DLD1 (cell line): Measurements from ENCODE around the gene MAST4.

Experiments used
- in situ Hi-C: cut with HindIII; loops from 2 replicates; pipeline ENCODE4 v1.10.0; 2017; ENCODE audit warnings: low sequenced_read_pairs

The MAST4 gene

DNA sequence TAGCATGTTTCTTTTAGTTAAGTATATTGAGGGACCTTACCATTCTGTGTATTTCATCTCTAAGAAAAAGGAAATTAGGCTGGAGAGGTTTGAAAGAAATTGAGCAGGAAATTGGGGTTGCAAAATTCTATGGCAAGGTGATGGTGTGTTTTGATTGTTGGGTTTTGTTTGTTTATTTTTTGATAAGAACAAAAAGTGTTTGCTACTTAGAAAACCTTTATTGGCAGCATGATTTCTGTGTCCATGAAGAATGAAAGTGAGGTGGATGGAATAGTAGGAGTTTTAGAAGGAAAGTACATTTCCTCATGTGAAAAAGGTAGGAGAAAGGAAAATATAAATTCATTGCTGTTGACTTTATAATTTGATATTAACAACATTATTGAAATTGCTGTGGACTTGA lies 433.3 kb downstream of the MAST4 start:
- in situ Hi-C loops: no loop called here

DNA sequence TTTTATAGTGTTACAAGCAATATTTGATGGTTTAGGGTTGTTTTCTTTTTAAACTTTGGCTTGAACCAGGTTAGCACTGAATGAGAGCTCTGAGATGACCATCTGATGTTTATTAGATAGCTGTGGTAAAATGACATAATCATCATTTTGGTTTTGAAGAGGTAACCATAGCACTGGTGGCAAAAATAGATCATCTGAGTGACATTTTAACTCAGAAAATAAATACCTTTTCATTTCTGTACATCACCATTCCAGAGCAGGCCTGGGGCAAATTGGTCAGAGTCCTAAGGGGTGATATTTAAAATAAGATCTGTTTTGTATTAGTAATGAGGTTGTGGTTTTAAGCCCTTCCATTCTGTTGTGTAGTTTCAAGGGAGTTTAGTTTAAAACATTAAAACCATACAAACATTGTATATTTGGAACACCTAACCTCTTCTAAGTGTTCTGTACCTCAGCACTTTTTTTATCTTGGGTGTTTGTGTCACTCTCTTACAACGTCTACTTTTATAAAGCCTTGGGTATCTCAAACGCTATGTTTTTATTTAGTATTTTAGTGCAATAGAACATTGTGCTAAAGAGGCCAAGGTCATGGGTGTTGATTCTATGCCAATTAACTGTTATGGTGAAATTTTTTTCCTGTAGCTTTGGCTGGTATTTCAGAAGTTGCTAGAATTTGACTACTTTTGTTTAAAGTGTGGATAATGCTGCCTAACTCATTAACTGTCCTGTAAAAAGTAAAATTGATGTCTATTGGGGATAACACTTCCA lies 434.3 kb downstream of the MAST4 start:
- in situ Hi-C loops: no loop called here

DNA sequence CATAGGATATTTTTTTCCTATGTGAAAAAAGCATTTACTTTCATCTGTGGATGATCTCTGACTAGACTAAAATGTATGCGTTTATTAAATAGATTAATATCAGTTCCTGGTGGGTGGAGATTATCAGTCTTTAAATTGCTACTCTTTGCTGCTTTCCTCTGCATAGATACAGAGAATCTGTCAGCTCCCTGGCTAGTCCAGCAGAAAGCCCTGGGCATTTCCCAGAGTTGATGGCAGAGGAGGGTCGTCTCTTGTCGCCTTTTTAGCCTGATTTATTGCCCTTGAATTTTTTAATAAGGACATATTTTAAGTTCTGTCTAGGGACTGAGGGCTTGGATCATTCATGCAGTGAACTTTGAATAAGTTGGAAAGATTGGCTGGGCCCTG lies 434.9 kb downstream of the MAST4 start:
- in situ Hi-C loops: no loop called here

DNA sequence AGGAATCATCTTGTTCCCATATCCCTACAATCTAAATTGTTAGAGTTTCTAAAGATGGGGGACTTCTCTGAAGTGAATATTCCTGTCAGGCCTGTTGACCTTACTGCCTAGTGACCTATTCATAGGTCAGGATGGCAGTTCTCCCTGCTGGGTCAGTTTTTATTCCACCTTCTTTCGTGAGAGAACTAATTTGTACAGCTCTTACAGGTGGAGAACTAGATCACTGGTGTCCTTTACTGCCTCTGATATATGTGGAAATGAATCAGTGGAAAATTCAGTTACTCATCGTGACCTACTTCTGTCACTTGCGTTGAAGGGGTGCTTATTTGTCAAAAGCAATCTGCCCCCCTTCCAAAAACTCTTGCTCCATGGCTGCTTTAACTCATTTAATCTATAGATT lies 435.5 kb downstream of the MAST4 start:
- in situ Hi-C loops: no loop called here

DNA sequence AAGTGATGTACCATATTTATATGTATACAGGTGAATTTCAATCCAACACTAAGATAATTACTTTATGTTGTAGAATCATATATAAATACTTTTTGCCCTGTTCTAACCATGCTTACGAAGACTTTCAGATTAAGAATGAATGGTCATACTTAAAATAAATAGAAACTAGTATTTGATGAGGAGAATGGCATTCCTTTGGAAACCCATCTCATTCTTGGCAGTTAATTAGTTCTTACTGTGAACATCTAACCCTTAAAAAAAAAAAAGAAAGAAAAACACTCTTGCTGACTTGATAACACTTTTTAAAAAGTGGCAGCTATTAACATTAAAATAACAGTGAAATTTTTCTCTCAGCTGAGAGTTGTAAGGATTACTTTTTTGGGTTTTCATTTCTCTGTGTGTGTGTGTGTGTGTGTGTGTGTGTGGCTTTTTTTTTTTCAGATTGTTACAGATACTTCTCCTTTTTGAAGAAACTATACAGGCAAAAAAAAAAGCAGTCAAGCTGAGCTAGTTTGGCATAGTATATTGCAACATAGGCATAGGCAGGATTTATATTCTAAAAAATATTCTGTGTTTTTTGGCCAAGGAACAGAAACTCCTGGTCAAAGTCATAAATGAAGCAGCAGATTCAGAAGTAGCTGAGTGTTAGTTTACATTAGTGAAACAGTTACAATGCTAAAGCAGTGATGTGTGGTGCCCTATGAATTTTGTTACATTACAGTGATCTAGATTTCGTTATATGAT lies 436.9 kb downstream of the MAST4 start:
- in situ Hi-C loops: no loop called here

DNA sequence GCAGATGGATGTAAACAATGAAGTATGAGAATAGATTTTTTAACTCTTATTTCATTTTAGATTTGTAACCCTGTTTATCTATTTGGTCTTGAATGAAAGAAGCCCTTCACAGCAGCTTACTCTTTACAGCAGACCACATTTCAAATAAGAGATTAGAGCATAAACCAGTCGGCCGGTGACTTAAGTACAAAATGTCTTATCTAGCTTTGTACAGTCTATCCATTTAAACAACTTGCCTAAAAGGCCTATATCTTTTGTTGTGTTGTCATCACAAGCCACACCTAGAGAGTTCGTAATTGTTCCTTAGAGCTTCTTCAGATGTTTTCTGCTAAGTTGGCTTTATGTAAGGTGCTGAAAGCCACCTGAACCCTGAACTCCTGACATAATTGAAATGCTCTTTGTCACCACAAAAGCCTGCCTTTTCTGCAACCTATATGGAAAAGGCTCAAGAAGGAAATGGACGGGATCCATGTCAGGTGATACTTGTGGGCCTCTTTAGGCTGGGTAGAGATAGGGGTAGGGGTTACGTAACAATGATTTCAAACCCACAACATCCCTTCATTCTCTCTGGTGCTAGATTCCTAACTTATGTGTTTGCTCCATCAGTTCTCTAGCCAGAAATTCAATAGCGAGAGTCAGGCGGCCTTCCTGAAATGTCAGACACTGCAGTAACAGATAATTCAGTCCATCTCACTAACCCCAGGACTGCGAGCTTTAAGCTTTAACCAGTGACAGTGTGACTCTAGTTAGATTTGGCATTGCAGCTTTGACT lies 437.9 kb downstream of the MAST4 start:
- in situ Hi-C loops: no loop called here

DNA sequence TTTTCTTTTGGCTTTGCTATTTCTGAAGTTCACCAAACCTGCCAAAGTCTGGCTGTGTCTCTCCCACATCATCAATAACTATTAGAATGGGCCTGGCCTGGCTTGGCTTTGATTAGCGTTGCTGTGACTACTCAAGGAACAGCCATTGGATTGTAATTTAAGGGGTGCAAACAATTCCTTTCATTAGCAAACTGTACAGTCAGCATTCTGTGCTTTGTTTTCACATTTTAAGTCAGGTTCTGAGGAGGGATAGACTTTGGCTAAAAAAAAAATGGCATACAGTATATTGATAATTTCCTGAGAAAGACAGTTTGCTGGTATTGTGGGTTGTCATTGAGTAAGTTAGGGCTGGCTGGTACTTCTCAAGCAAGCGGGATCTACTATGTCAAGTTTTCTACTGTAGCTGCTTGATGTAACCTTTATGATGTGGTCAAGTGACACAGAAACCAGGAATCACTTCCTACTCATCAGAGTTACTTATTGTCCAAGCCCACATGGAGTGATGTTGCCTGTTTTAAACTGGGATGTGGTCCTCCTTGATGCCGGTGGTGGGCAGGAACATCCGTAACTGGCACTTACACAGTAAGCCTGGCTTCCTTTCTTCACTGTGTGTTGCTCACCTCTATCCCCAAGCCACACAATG lies 439.0 kb downstream of the MAST4 start:
- in situ Hi-C loops: no loop called here

DNA sequence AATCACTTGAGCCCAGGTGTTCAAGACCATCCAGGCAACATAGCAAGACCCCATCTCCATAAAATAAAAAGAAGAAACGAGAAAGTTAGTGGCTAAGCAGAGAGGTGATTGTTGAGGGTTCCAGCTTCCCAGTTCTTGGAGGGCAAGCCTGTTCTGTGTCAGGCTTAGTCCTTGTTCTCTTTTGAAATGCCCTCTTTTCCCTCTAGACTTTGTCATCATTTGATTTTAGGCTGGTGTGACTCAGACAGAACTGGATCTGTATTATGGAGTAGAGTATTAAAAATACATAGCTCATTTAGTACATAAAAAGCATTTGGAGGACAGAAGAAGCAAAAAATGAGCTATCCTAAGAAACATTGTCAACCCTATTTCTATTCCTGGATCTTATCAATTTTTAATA lies 441.0 kb downstream of the MAST4 start:
- in situ Hi-C loops: no loop called here

DNA sequence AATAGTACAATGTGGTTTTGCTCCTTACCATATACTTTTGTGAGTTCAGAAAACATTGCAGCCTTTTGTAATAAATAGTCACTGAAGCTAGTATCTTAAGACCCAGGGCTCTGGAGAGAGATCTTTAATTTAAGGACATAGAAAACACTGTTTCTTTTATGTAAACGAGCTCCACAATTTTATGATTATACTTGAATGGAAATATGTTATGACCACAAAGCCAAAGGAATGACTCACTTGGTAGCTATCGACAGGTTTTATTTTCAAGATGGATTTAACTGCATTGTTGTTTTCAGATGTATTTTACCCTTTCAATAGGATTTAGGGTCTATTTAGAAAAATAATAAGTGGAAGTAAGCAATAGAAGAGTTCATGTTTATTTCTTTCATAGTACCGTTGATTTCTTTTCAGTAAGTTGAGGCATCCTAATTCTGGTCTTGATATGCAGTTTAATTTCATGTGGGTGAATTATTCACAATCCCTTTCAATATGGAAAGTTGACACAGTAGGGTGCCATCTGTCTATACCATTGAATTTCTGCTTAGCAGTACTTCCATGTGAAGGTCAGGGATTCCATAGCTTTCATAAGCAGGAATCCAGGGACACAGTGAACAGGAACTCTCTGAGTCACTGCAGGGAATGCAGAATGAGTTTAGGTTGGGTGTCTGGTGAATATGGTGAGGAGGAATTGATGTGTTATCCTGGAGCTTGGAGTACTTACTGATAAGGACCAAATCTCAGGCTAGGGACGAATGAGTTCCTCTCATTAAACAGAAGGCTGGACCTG lies 442.8 kb downstream of the MAST4 start:
- in situ Hi-C loops: no loop called here

DNA sequence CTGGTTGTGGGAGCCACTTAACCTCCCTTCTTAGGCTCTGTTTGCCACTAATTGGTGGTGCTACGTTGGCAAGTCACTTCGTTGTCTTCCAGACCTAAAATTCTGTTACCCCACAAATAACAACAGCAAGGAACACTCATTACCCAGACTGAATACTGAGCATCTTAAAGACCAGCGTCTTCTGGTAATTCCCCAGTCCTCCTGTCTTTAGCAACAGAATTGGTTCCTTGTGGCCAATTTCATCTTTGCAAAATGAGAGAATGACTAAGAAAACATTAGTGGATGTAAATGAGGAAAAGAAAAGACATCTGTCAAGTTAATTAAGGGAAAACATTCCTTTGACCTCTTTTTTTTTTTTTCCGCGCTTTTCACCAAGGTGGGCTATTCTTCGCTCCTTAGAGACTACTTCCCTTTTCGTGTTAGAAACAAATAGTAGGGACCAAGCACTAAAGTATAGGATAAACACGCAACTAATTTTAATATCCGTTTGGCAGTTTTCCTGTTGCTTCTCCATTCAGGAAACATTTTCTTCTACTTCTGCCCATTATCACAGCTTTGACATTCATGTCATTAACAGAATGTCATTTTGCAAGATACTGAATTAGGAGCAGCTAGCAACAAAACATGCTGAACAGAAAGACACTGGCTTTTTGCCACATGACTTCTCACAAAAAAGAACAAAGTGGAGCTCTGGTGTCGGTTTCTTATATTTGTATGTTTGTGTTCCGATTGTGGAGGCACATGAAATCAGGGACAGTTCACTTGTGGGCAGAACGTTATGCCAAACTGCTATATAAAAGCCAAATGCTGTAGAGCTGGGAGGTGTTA lies 446.2 kb downstream of the MAST4 start:
- in situ Hi-C loops: no loop called here

DNA sequence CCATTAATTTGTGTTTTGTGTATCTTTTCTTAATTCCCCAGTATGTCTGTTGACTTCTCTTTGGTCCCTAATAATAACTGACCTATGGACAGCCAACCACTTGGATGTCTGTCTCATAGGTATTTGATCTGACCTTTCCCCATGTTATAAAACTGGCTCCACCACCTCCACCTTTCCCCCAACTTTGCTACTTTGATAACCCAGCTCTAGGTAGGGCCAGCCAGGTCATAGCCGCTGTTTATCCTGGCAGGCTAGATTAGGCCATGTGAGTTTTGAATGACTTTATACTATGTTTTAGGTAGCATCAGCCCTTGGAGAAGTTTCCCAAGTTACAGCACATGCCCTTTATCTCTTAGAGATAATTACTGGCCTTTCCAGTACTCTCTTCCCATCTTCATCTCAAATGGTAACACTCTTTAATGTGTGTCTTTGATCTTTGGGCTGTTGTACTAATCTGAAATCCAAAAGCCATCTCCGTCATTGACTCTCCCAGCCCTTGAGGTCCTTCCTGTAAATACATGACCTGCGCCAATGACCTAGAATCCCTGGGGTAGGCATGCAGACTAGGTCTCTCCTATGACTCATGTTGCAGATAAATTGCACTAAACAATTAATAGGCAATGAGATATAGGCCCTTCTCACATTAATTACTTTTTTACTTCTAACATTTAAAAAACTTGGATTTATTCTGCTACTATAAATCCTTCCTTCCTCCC lies 447.8 kb downstream of the MAST4 start:
- in situ Hi-C loops: no loop called here

DNA sequence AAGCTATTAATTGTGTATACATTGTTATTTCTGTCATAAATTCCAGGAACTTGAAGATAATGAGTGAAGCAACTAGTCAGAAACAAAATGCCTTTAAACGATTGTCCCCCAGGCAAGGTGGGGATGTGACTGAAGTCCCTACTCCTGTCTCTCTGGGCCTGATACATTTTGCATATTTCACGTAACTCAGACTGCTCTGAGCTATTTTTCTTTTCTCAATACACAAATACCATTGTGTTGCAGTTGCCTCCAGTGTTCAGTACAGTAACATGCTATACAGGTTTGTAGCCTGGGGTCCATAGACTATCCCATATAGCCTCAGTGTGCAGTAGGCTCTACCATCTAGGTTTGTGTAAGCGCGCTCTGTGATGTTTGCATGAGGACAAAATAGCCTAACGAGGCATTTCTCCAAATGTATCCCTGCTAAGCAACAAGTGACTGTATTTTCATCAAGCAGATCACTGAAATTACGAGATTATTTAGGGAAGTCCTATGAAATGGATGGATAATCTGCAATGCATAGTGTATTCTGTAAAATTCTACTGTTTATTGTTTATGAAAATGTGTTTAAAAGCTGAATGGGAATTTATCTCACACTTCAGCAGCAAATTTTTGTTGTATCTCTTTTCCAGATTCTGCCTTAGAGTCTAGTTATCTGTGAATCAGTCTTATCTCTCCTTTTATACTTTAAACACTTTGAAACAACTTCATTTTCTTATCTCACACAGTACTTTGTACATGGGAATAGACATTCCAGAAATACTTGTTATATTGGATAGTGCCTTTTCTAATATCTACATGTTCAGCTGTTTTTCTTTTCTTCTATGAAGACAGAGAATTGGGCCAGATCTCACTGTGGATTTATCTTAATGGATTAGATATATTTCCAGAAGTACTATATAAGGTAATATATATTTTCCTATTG lies 449.9 kb downstream of the MAST4 start:
- in situ Hi-C loops: loop anchor here (5.0 kb wide), 1 partner anchor 36 kb away; no protein-coding TSS in a partner anchor

DNA sequence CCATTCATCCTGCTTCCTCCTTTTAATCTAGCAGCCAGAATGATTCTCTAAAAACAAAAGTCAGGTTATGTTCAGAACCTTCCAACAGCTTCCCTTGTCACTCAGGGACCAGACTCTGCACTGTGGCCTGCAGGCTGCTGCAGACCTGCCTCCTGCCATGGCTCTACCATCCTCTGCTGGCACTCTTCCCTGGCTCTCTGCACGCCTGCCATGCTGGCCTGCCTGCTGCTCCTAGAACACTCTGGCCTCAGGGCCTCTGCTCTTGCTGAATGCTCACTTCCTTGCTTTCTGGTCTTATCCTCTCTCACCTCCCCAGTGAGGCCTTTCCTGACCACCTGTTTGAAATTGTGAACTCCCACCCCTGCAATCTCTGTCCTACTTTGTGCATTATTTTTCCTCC lies 451.0 kb downstream of the MAST4 start:
- in situ Hi-C loops: loop anchor here (5.0 kb wide), 1 partner anchor 35 kb away; no protein-coding TSS in a partner anchor

DNA sequence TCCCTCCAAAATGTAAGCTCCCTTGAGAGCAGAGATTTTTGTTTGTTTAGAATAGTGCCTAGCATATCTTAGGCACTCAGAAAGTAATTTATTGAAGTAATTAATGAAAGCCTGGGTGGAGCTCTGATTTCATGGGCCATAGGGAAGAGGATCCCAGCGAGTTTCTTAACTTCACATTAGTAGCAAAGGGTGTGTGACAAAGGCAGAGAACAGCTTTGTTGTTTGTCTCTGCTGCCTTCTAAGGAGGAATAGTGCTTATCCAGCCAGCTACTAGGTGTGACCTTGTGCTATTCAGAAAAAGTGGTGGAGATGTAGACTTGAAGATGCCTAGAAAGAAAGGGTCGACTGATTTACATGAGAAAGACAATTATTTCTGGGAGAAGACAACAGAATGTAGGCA lies 451.4 kb downstream of the MAST4 start:
- in situ Hi-C loops: loop anchor here (5.0 kb wide), 1 partner anchor 35 kb away; no protein-coding TSS in a partner anchor

DNA sequence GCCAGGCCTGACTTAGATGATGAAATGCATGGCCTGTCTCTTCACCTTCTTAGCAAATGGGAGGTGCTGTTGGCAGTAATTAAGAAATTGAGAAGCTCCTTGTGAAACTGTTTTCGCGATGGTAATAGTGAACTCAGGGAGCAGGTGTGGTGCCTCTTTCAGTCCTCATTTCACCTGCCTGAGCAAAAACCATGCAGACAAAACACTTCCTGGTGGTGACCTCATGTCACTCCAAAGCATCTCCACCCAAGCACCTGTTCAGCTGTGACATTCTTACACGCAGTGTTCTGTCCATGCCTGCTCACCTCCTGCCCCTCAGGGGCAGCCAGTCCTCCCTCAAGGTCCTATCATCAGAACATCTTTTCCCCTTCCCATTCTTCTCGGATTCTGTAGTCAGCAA lies 453.9 kb downstream of the MAST4 start:
- in situ Hi-C loops: no loop called here

DNA sequence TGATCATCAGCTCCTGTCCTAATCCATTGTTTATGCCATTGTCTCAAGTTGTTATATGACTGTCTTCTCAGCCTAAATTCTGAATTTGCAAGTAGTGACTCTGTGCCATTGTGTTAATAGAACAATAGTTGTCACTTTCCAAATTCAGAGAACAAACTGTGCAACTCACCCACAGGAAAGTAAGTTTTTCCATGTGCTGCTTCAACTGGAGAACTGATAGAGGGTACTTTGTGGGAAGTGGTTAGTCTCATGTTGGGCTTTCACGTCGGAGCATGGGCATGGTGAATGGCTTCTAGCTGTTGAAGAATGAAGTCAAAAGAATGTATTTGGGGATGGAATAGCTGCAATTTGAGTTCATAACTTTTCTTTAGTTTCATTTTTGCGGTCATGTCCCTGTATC lies 454.4 kb downstream of the MAST4 start:
- in situ Hi-C loops: no loop called here

DNA sequence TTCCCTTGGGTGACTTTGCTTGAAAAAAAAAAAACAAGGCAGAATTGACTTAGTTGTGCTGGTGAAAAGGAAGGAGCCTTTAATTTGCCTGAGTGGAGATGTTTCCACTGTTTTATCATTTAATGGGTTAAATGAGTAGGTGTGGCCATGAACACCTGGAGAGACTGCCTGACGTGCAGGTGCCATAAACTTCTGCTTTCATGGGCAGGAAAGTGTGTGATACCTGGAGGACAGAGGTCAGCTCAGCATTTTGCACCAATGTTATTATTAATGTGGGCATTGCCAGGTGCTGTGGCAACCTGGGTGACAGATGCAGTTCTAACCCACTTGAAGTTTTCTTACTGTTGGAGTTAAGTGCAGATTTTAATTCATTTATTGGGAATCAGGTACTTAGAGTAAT lies 455.0 kb downstream of the MAST4 start:
- in situ Hi-C loops: no loop called here

DNA sequence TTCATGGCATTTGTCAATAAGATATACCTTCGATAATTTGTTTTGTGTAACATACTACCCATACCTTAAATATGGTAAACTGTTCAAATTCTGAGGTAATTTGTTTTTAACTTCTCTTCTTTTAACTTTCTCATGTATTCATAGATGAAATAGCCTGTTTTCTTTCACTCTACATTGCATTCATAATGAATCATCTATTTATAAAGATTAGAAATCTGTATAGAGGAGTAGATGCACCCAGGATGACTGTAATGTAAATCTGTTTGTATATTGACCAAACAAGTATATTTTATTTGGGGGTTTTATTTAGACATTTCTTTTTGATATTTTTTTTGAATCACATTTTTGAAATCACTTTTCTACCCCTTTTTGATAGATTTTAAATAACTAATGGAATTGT lies 455.8 kb downstream of the MAST4 start:
- in situ Hi-C loops: no loop called here
